C4-2B (cell line): Measurements from ENCODE around the gene KPTN.

Source experiments
- ZFX ChIP-seq: fragments of 450-650 bp; IDR thresholded peaks from 2 replicates; pipeline ENCODE4 v1.6.1; 2017
- TF ChIP-seq, protein P1 (sequence below): fragments of 450-650 bp; conservative IDR thresholded peaks from 2 replicates; pipeline ENCODE4 v1.5.1; 2017; ENCODE audit warnings: mild to moderate bottlenecking

DNA sequence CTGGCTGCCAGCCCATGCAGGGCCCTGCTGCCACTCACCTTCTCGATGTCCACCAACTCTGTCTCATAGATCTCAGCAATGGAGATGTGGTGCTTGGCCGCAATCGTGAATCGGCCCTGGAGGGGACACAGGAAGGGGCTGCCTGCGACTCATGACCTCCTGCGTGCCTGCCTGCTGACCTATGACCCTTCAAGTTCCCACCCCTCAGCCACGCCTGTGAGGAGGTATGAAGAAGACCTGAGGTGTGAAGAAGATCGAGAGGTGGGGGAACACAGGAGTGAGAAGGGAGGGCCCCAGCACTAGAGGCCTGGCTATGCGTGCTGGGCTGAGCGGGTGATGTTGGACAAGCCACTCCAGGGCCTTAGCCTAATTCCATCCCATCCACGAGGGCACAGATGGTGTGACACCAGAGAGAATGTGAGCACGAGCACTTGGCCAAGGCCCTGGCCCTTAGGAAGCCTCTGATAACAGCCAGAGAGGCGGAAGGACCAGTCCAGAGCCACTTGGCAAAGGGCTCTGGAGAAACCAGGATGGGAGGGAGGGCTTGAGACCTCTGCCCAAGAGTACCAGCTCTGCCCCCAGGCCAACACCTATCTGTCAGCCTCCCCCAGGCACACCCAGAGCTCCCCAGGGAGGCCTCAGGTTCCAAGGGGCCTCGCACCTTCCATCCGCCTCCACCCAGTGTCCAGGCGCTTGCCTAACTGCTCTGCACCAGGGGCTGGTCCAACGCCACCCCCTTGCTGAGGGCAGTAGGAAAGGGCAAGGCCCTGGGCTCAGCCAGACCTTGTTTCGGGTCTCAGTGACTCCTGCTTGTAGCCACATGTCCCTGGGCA is 9.6 kb upstream of the KPTN start:
- TF ChIP-seq, protein P1, sequence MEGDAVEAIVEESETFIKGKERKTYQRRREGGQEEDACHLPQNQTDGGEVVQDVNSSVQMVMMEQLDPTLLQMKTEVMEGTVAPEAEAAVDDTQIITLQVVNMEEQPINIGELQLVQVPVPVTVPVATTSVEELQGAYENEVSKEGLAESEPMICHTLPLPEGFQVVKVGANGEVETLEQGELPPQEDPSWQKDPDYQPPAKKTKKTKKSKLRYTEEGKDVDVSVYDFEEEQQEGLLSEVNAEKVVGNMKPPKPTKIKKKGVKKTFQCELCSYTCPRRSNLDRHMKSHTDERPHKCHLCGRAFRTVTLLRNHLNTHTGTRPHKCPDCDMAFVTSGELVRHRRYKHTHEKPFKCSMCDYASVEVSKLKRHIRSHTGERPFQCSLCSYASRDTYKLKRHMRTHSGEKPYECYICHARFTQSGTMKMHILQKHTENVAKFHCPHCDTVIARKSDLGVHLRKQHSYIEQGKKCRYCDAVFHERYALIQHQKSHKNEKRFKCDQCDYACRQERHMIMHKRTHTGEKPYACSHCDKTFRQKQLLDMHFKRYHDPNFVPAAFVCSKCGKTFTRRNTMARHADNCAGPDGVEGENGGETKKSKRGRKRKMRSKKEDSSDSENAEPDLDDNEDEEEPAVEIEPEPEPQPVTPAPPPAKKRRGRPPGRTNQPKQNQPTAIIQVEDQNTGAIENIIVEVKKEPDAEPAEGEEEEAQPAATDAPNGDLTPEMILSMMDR: no peak
- TF ChIP-seq ZFX: no peak
